ENCODE measurements around the gene RASSF7. TPM values are rescaled to one million over a fixed set of nuclear protein-coding genes. Genes with fewer than 3 reads are reported as not detected.

The RASSF7 gene
- total RNA-seq, 1 donor from 2014 or later: 38.2 TPM

GRCh38 chr11:567011-567628 is 6.3 kb downstream of the RASSF7 start:
- Mint-ChIP-seq H3K4me1 (ENCODE audit: low read depth) (no peaks in the 10 kb centered on the region), H3K27me3 (no peaks in the 10 kb centered on the region), H3K4me3 (ENCODE audit: low read depth) (peak overlapping the region; percentile 77), H3K9me3 (ENCODE audit: low read depth) (no peaks in the 10 kb centered on the region), H3K27ac (no peak overlapping the region), H3K36me3 (ENCODE audit: insufficient read depth) (peaks cover 3% of the 10 kb centered on the region)
- DNase-seq (ENCODE audit: low spot score, unreplicated experiment): no peak
- TF ChIP-seq, protein P1, sequence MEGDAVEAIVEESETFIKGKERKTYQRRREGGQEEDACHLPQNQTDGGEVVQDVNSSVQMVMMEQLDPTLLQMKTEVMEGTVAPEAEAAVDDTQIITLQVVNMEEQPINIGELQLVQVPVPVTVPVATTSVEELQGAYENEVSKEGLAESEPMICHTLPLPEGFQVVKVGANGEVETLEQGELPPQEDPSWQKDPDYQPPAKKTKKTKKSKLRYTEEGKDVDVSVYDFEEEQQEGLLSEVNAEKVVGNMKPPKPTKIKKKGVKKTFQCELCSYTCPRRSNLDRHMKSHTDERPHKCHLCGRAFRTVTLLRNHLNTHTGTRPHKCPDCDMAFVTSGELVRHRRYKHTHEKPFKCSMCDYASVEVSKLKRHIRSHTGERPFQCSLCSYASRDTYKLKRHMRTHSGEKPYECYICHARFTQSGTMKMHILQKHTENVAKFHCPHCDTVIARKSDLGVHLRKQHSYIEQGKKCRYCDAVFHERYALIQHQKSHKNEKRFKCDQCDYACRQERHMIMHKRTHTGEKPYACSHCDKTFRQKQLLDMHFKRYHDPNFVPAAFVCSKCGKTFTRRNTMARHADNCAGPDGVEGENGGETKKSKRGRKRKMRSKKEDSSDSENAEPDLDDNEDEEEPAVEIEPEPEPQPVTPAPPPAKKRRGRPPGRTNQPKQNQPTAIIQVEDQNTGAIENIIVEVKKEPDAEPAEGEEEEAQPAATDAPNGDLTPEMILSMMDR (IDR thresholded peaks at IDR 0.05; ENCODE audit: unreplicated experiment): no peak

GRCh38 chr11:567629-568292 is 7.0 kb downstream of the RASSF7 start:
- TF ChIP-seq, protein P1 (IDR thresholded peaks at IDR 0.05; ENCODE audit: unreplicated experiment): no peak
- Mint-ChIP-seq H3K27ac (peak overlapping the region; percentile 83), H3K4me3 (ENCODE audit: low read depth) (peak overlapping the region; percentile 77), H3K4me1 (ENCODE audit: low read depth) (no peaks in the 10 kb centered on the region), H3K36me3 (ENCODE audit: insufficient read depth) (peaks cover 3% of the 10 kb centered on the region), H3K27me3 (no peaks in the 10 kb centered on the region), H3K9me3 (ENCODE audit: low read depth) (no peaks in the 10 kb centered on the region)
- DNase-seq (ENCODE audit: low spot score, unreplicated experiment): no peak

DNA sequence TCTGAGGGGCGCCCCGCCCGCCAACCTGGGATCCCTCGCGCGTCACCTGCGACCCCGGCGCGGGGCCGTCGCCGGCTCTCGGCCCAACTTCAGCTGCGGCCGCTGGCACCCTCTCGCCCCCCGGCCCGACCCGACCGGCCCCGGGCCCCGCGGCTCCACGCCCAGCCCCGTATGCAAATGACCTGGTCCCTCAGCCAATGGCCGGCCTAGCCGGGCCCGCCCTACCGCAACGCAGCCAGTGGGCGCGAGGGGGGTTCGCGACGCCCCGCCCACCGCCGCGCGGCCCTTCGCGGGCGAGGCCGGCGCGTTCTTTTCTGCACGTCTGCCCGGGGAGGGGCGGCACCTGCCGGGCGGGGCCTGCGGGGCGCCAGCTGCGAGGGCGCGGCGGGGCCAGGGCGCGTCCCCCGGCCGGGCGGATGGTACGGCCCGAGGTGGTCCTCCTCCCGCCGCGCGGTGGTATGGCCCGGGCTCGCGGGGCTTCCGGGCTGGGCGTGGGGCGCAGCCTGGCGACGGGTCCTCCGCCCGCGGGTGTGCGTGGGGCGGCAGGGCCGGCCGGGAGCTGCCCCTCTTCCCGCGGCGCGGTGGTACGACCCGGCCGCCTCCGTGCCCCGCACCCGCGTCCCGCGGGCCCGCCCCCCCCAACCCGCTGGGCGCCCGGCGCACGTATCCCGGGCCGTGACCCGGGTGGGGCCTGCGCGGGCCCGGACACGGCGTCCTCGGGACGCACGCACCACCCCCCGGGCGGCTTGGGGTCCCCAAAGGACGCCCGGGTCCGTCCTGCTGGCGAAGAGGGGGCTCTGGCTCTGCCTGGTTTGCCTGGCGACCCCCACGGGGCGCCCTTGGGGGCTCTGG is 7.8 kb downstream of the RASSF7 start:
- peaks cover 1% of the 10 kb centered on the region for H3K36me3 Mint-ChIP-seq (ENCODE audit: insufficient read depth)
- H3K9me3 Mint-ChIP-seq (ENCODE audit: low read depth): no peaks in the 10 kb centered on the region
- DNase-seq (ENCODE audit: low spot score, unreplicated experiment): peak; percentile 97
- TF ChIP-seq, protein P1 (IDR thresholded peaks at IDR 0.05; ENCODE audit: unreplicated experiment): no peak
- no peak overlapping the region for H3K27ac Mint-ChIP-seq
- peaks cover 3% of the 10 kb centered on the region for H3K27me3 Mint-ChIP-seq
- peak overlapping the region; percentile 73 for H3K4me3 Mint-ChIP-seq (ENCODE audit: low read depth)
- no peaks in the 10 kb centered on the region for H3K4me1 Mint-ChIP-seq (ENCODE audit: low read depth)

DNA sequence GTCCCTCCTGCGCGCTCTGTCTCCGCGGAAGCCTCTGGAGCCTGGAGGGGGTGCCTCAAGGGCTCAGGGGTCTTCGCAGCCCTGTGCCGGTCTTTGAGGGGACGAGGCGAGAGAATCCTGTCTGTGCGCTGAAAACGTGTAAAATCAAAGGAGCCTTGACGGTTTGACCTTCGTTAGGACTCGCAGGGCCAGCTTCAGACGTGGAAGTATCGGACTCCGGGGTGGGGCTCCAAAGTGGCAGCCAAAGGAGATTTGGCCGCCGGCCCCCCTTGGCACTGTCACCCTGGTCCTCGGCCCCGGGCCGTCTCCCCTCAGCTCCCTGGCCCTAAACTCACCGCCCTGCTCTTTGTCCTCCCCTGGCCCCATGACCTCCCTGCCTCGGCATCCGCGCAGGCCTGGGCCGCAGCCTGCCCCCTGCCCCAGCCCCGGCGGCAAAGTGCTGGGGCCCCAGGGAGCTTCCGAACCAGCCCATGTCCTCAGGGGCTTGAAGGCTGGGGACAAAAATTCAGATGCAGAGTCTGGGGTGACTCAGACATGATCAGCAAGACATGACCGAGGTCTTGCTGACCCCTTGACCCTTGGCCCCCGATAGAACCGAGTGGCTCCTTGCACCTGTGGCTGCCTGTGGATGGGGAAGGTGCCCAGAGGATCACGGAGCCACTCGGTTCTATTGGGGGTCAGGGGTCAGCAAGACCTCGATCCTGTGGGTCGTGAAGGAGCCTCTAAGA is 8.6 kb downstream of the RASSF7 start:
- H3K27me3 Mint-ChIP-seq: peaks cover 7% of the 10 kb centered on the region
- H3K4me3 Mint-ChIP-seq (ENCODE audit: low read depth): peak overlapping the region; percentile 73
- TF ChIP-seq, protein P1 (IDR thresholded peaks at IDR 0.05; ENCODE audit: unreplicated experiment): no peak
- peaks cover 3% of the 10 kb centered on the region for H3K4me1 Mint-ChIP-seq (ENCODE audit: low read depth)
- DNase-seq (ENCODE audit: low spot score, unreplicated experiment): no peak
- H3K36me3 Mint-ChIP-seq (ENCODE audit: insufficient read depth): no peaks in the 10 kb centered on the region
- H3K9me3 Mint-ChIP-seq (ENCODE audit: low read depth): no peaks in the 10 kb centered on the region
- no peak overlapping the region for H3K27ac Mint-ChIP-seq

- TF ChIP-seq, protein P1 (IDR thresholded peaks at IDR 0.05; ENCODE audit: unreplicated experiment): no peak
- Mint-ChIP-seq H3K9me3 (ENCODE audit: low read depth) (no peaks in the 10 kb centered on the region), H3K27ac (no peak overlapping the region), H3K36me3 (ENCODE audit: insufficient read depth) (no peaks in the 10 kb centered on the region), H3K4me1 (ENCODE audit: low read depth) (peaks cover 12% of the 10 kb centered on the region), H3K27me3 (peaks cover 17% of the 10 kb centered on the region), H3K4me3 (ENCODE audit: low read depth) (no peak overlapping the region)
- DNase-seq (ENCODE audit: low spot score, unreplicated experiment): no peak
Measured at GRCh38 chr11:571802-572185, 11.0 kb downstream of the RASSF7 start.
